Fibroblast of skin of left quadriceps (primary cell): Measurements from ENCODE around the gene TENT4B.
A peak's percentile ranks its signal among the peaks of the same experiment; 100 is the strongest.

Experiments used
- DNase-seq, 2 experiments: peaks; one replicate each; pipeline ENCODE4 v3.0.0-alpha.2; 2013; ENCODE audit warnings: low read depth in 2 of 2

Gene TENT4B

DNA sequence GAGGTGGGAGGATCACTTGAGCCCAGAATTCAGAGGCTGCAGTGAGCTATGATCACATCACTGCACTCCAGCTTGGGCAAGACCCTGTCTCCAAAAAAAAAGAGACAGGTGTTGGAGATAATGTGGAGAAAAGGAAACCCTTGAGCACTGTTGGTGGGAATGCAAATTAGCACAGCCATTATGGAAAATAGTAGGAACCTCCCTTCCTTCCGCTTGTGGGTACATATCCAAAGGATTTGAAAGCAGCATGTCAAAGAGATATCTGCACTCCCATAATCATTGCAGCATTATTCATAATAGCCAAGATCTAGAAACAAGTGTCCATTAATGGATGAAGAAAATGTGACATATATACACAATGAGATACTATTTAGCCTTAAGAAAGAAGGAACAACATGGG lies 103.5 kb downstream of the TENT4B start:
- no peak for DNase-seq

DNA sequence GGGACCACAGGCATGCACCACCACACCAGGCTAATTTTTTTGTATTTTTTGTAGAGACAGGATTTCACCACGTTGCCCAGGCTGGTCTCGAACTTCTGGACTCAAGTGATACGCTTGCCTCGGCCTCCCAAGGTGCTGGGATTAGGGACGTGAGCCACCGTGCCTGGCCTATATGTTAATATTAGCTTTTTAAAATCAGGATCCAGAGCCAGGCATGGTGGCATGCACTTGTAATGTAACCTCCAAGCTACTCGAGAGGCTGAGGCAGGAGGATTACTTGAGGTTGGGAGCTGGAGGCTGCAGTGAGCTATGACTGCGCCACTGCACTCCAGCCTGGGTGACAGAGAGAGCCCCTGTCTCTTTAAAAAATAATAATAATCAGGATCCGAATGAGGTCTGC lies 104.8 kb downstream of the TENT4B start:
- DNase-seq: no peak

GRCh38 chr16:50259334-50260205 lies 106.5 kb downstream of the TENT4B start:
- no peak for DNase-seq

- DNase-seq: no peak
Observed at GRCh38 chr16:50260206-50261159, 107.4 kb downstream of the TENT4B start.

GRCh38 chr16:50261160-50261706 lies 108.1 kb downstream of the TENT4B start:
- no peak for DNase-seq

DNA sequence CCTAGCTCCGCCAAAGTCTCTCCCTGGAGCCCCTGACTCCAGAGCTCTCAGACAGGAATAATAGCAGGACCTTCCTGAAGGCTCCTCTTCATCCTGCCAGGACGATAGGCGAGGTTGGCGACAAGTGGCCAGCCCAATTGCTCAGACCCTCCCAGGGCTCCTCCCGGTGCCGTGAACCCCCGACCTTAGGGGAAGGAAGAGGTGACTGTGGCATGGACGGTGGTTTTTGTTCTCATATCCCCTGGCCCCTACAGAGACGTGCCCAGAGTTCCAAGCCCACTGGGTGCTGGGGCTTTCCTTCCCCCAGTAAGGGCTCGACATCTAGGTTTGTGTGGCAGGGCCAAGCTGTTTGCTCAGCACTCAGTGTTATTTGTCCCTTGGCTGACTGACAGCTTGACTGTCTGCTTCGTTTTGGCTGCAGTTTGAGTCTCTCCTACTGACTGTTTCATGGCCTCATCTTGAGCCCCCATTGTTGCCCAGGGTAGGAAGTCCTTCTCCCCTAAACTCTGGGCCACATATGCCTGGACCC lies 108.7 kb downstream of the TENT4B start:
- no peak for DNase-seq

GRCh38 chr16:50263060-50263909 lies 110.2 kb downstream of the TENT4B start:
- DNase-seq: no peak

DNA sequence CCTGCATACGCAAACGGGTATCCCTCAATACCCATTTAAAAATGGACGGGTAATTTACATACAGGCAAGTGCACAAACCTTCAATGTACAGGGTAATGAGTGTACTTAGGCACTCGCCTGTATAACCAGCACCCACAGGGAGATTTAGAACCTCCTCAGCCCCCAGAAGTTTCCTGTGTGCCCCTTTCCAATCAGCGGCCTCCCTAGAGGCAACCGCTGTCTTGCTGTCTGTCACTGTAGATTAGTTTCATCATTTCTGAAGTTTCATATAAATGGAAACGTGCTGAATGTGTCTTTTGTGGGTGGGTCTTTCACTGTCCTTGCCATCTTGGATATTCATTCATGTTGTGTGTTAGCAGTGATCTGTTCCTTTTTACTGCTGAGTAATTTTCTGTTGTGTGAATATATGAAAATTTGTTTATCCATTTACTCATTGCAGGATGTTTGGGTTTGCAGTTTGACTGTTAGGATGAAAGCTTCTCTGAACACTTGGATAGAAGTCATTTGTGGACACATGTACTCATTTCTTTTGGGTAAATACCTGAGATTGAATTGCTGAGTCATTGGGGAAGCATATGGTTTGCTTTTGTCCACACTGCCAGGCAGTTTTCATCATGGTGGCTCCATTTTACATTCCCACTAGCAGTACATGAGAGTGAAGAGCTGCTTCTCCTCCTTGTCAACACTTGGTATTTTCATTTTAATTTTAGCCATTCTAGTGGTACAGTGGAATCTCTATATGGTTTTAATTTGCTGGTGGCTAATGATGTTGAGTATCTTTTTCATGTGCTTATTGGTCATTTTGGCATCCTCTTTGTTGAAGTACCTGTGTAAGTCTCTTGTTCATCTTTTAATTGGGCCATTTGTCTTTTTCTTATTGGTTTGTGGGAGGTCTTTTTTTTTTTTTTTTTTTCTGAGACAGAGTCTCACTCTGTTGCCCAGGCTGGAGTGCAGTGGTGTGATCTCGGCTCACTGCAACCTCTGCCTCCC lies 111.1 kb downstream of the TENT4B start:
- DNase-seq: no peak

GRCh38 chr16:50265260-50265659 lies 112.2 kb downstream of the TENT4B start:
- no peak for DNase-seq

DNA sequence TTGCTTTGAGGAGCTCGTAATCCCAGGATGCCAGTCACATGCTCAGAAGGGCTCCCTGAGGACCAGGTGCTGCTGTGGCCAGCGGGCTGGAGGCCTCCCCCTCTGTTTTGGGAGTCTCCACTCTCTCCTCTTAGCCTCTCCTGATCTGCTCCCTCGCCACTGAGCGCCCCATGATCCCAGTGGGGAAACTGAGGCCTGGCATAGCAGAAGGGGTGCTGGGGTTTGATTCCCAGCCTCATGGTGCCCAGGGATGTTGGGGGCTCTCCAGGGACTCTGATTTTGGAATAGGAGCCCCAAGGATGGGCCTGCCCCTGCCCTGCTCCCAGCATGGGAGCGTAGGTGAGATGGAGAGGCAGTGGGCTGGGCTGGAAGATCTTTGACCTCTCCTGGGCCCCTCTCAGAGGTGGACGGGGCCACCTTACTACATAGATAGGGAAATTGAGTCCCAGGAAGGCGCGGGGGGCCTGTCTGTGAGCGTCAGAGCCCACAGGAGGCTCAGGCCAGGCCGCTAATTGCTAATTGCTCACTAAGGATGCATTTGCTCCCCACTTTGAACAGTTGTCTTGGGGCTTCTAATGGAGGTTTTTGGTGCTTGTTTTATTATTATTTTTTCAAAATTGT lies 112.7 kb downstream of the TENT4B start:
- DNase-seq: no peak

DNA sequence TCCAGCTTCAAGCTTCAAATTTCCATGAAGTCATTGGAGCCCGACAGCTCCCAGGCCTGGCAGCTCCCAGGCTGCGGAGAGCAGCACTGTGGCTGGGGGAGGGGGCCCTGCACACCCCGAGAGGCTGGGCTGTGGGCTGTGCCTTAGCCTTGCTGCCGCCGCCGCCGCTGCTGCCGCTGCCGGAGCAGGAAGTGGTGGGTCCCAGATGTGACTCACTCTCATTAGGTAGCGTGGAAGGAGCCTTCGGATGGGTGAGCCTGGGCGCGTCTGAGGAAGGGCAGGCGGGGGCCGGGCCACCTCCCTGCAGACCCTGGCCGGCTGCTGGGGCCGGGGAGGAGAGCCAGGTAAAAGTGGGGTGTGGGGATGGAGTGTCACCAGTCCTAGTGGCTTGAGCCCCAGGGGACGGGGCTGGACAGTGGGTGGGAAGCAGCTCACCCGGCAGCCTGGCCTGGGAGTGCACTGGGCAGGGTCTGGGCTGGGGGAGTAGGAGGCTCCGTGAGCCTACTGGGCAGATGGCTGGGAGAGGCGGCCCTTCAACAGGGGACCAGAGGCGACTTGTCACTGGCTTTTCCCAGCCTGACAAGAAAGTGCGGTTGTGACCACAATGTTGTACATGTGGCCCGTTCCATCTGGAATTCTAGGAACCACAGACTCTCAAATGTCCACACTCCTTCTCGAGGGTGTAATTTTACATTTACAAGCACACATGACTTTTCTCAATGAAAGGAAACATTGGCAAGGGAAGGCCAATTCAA lies 113.4 kb downstream of the TENT4B start, which contains the start of gene ADCY7:
ADCY7 (plus strand) TSS at position 215 of the 755 bp plus-strand sequence. CDS start 21,629 bp downstream, outside the sequence.
- DNase-seq: peak; percentile 75 to 78

- no peak for DNase-seq
Observed at GRCh38 chr16:50267151-50267631, 114.1 kb downstream of the TENT4B start.

GRCh38 chr16:50267651-50268050 lies 114.5 kb downstream of the TENT4B start:
- no peak for DNase-seq

DNA sequence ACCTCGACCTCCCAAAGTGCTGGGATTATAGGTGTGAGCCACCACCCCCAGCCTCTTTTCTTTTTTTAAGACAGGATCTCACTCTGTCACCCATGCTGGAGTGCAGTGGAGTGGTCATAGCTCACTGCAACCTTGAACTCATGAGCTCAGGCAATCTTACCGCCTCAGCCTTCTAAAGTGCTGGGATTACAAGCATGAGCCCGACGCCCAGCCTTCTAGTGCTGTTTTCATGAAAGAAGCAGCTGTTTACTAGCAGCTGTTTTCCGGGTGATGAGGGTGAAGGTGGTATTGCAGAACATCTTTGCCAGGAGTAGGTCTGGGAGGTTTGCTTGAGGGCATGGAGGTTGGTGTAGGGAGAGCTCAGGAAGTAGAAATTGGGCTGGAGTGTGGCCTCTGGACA lies 115.2 kb downstream of the TENT4B start:
- no peak for DNase-seq

GRCh38 chr16:50269061-50269705 lies 116.1 kb downstream of the TENT4B start:
- DNase-seq: no peak

GRCh38 chr16:50269769-50270509 lies 116.8 kb downstream of the TENT4B start:
- no peak for DNase-seq

DNA sequence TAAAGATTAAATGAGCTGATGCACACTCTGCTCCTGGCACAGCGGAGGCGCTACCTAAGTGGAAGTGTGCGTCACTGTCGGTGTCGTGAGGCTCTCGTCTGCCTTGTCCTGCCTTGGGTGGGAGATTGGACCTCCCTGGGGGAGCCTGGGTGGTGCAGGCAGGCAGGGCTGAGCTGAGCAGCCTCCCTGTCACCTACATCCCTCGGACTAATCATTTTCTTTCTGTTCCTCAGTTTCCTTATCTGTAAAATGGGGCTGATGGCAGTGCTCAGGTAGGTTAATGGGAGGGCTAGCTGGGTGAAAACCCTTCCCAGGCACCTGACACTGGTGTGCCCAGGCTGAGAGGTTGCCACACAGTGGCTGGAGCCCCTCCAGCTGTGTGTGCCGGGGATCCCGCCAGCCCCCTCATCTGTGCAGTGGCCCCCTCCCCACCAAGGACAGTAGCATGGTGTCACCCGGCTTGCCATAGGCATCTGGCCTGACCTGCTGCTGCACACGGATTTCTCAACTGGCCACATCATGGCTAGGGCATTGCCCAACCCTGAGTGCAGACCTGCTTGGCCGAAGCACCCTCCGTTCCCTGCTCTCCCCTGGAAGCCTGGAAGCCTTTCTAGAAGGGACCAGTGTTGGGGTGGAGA lies 117.5 kb downstream of the TENT4B start:
- no peak for DNase-seq
